ENCODE results near the gene NTF3.

NTF3 gene

GRCh38 chr12:5480938-5481303, 49.0 kb downstream of the NTF3 start:
- DNase-seq (ENCODE audit: insufficient read length) (no peak), FAIRE-seq (no peak)
- TF ChIP-seq POLR2A (IDR thresholded peaks at IDR 0.05; ENCODE audit: low read depth, low read length) (no peak), TAF1 (IDR thresholded peaks at IDR 0.05; ENCODE audit: borderline replicate concordance, low read depth, low read length) (no peak), POLR2AphosphoS5 (IDR thresholded peaks at IDR 0.05; ENCODE audit: low read depth, low read length) (no peak)

- no peak for DNase-seq (ENCODE audit: insufficient read length)
- no peak for FAIRE-seq
- no peak for TF ChIP-seq POLR2A (IDR thresholded peaks at IDR 0.05; ENCODE audit: low read depth, low read length)
- TF ChIP-seq TAF1 (IDR thresholded peaks at IDR 0.05; ENCODE audit: borderline replicate concordance, low read depth, low read length): no peak
- no peak for TF ChIP-seq POLR2AphosphoS5 (IDR thresholded peaks at IDR 0.05; ENCODE audit: low read depth, low read length)
These were observed 49.7 kb downstream of the NTF3 start for GRCh38 chr12:5481645-5482044.

- DNase-seq (ENCODE audit: insufficient read length) (no peak), FAIRE-seq (no peak)
- TF ChIP-seq POLR2A (IDR thresholded peaks at IDR 0.05; ENCODE audit: low read depth, low read length): no peak
- no peak for TF ChIP-seq POLR2AphosphoS5 (IDR thresholded peaks at IDR 0.05; ENCODE audit: low read depth, low read length)
- no peak for TF ChIP-seq TAF1 (IDR thresholded peaks at IDR 0.05; ENCODE audit: borderline replicate concordance, low read depth, low read length)
These were observed 52.5 kb downstream of the NTF3 start for GRCh38 chr12:5484426-5484825.

GRCh38 chr12:5485454-5485853, 53.5 kb downstream of the NTF3 start:
- no peak for DNase-seq (ENCODE audit: insufficient read length)
- FAIRE-seq: no peak
- TF ChIP-seq TAF1 (IDR thresholded peaks at IDR 0.05; ENCODE audit: borderline replicate concordance, low read depth, low read length): no peak
- TF ChIP-seq POLR2A (IDR thresholded peaks at IDR 0.05; ENCODE audit: low read depth, low read length): no peak
- no peak for TF ChIP-seq POLR2AphosphoS5 (IDR thresholded peaks at IDR 0.05; ENCODE audit: low read depth, low read length)

GRCh38 chr12:5487076-5487475, 55.2 kb downstream of the NTF3 start:
- DNase-seq (ENCODE audit: insufficient read length) (no peak), FAIRE-seq (no peak)
- TF ChIP-seq TAF1 (IDR thresholded peaks at IDR 0.05; ENCODE audit: borderline replicate concordance, low read depth, low read length): no peak

- TF ChIP-seq POLR2A (IDR thresholded peaks at IDR 0.05; ENCODE audit: low read depth, low read length): no peak
- no peak for TF ChIP-seq POLR2AphosphoS5 (IDR thresholded peaks at IDR 0.05; ENCODE audit: low read depth, low read length)
- no peak for TF ChIP-seq TAF1 (IDR thresholded peaks at IDR 0.05; ENCODE audit: borderline replicate concordance, low read depth, low read length)
These were observed 56.2 kb downstream of the NTF3 start for GRCh38 chr12:5487948-5488625.

GRCh38 chr12:5488626-5488955, 56.7 kb downstream of the NTF3 start:
- TF ChIP-seq POLR2AphosphoS5 (IDR thresholded peaks at IDR 0.05; ENCODE audit: low read depth, low read length) (no peak), POLR2A (IDR thresholded peaks at IDR 0.05; ENCODE audit: low read depth, low read length) (no peak)
- no peak for DNase-seq (ENCODE audit: insufficient read length)
- no peak for FAIRE-seq

More at GRCh38 chr12:5487948-5488625, 56.2 kb downstream of the NTF3 start:
- FAIRE-seq (no peak), DNase-seq (ENCODE audit: insufficient read length) (no peak)

GRCh38 chr12:5489017-5489416, 57.1 kb downstream of the NTF3 start:
- FAIRE-seq: no peak
- TF ChIP-seq POLR2AphosphoS5 (IDR thresholded peaks at IDR 0.05; ENCODE audit: low read depth, low read length) (no peak), TAF1 (IDR thresholded peaks at IDR 0.05; ENCODE audit: borderline replicate concordance, low read depth, low read length) (no peak), POLR2A (IDR thresholded peaks at IDR 0.05; ENCODE audit: low read depth, low read length) (no peak)

GRCh38 chr12:5489760-5490406, 58.0 kb downstream of the NTF3 start:
- FAIRE-seq: no peak
- no peak for TF ChIP-seq POLR2A (IDR thresholded peaks at IDR 0.05; ENCODE audit: low read depth, low read length)
- TF ChIP-seq TAF1 (IDR thresholded peaks at IDR 0.05; ENCODE audit: borderline replicate concordance, low read depth, low read length): no peak
- TF ChIP-seq POLR2AphosphoS5 (IDR thresholded peaks at IDR 0.05; ENCODE audit: low read depth, low read length): no peak

More at GRCh38 chr12:5489017-5489416, 57.1 kb downstream of the NTF3 start:
- DNase-seq (ENCODE audit: insufficient read length): no peak

GRCh38 chr12:5492562-5492961, 60.7 kb downstream of the NTF3 start:
- no peak for FAIRE-seq
- DNase-seq (ENCODE audit: insufficient read length): no peak
- no peak for TF ChIP-seq POLR2AphosphoS5 (IDR thresholded peaks at IDR 0.05; ENCODE audit: low read depth, low read length)
- no peak for TF ChIP-seq TAF1 (IDR thresholded peaks at IDR 0.05; ENCODE audit: borderline replicate concordance, low read depth, low read length)
- TF ChIP-seq POLR2A (IDR thresholded peaks at IDR 0.05; ENCODE audit: low read depth, low read length): no peak

More at GRCh38 chr12:5489760-5490406, 58.0 kb downstream of the NTF3 start:
- DNase-seq (ENCODE audit: insufficient read length): no peak

- TF ChIP-seq POLR2AphosphoS5 (IDR thresholded peaks at IDR 0.05; ENCODE audit: low read depth, low read length) (no peak), POLR2A (IDR thresholded peaks at IDR 0.05; ENCODE audit: low read depth, low read length) (no peak), TAF1 (IDR thresholded peaks at IDR 0.05; ENCODE audit: borderline replicate concordance, low read depth, low read length) (no peak)
- no peak for FAIRE-seq
- no peak for DNase-seq (ENCODE audit: insufficient read length)
These were observed 61.1 kb downstream of the NTF3 start for GRCh38 chr12:5493018-5493417.

- DNase-seq (ENCODE audit: insufficient read length) (no peak), FAIRE-seq (no peak)
- no peak for TF ChIP-seq POLR2AphosphoS5 (IDR thresholded peaks at IDR 0.05; ENCODE audit: low read depth, low read length)
- no peak for TF ChIP-seq TAF1 (IDR thresholded peaks at IDR 0.05; ENCODE audit: borderline replicate concordance, low read depth, low read length)
- no peak for TF ChIP-seq POLR2A (IDR thresholded peaks at IDR 0.05; ENCODE audit: low read depth, low read length)
These were observed 62.4 kb downstream of the NTF3 start for GRCh38 chr12:5494343-5494742.

All from GM12892 (cell line).